Measurements from ENCODE around the gene NEMF. TPM values are rescaled to one million over a fixed set of nuclear protein-coding genes. Genes with fewer than 3 reads are reported as not detected.
"Not testable (repeated sequence)": the region's sequence is repeated elsewhere in the genome, so short reads cannot be mapped to it uniquely, and the experiment has no call there.

The NEMF gene
- total RNA-seq, 6 experiments from 2014 or later = 15.3 to 29.9 (median 23.4) TPM

- DNase-seq (no peak), ATAC-seq (no peak)
- 42% methylated on average over 1 of the region's 1 CpG for WGBS (ENCODE audit: insufficient coverage, low coverage, low lambda C conversion rate, missing lambda C conversion rate)
- no peaks in the 10 kb centered on the region for H3K36me3 ChIP-seq
- intact Hi-C loops (cut with DNase I) = loop anchor here in 1 of 2 donors (10.0 kb wide), 1 partner anchor 97 kb away; no protein-coding TSS in a partner anchor
- no peak overlapping the region for H3K27ac ChIP-seq
- H3K4me3 ChIP-seq = no peak overlapping the region
- TF ChIP-seq POLR2A (IDR thresholded peaks at IDR 0.05) (no peak), CTCF (IDR thresholded peaks at IDR 0.05) (no peak)
- H3K27me3 ChIP-seq = no peaks in the 10 kb centered on the region
- H3K4me1 ChIP-seq = peaks cover 0 to 31% (median 11%) of the 10 kb centered on the region in 4 donors
- no peaks in the 10 kb centered on the region for H3K9me3 ChIP-seq
Observed at GRCh38 chr14:49897965-49898364, 45.4 kb upstream of the NEMF start.

DNA sequence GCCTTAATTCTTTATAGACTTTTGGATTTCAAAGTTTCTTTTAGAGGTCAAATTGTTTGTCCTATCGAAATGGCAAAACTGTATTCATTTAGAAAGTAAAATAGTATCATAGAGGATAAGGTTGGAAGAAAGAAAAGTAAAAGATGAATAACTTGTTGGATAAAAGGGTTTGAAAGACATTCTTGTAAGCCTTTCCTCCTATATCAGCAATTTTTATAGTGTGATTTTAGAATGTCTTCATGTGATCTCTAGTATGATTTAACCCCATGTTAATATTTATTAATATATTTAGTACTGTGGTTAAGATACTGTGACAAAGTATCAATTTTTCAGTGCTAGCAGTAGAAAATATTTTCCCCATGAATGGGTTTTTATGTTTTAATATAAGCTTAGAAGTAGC is 44.8 kb upstream of the NEMF start:
- intact Hi-C loops (cut with DNase I) = loop anchor here in 1 of 2 donors (10.0 kb wide), 1 partner anchor 97 kb away; no protein-coding TSS in a partner anchor
- TF ChIP-seq CTCF (IDR thresholded peaks at IDR 0.05) (no peak), POLR2A (IDR thresholded peaks at IDR 0.05) (no peak)
- H3K36me3 ChIP-seq = no peaks in the 10 kb centered on the region
- ATAC-seq (no peak), DNase-seq (no peak)
- H3K27ac ChIP-seq = no peak overlapping the region
- peaks cover 0 to 31% (median 11%) of the 10 kb centered on the region in 4 donors for H3K4me1 ChIP-seq
- H3K27me3 ChIP-seq = no peaks in the 10 kb centered on the region
- no peaks in the 10 kb centered on the region for H3K9me3 ChIP-seq
- WGBS (ENCODE audit: insufficient coverage, low coverage, low lambda C conversion rate, missing lambda C conversion rate) = 17% methylated on average over 1 of the region's 1 CpG
- H3K4me3 ChIP-seq = no peak overlapping the region

GRCh38 chr14:49896966-49897365 is 44.4 kb upstream of the NEMF start:
- DNase-seq (no peak), ATAC-seq (no peak)
- Histone ChIP-seq H3K4me3 (no peak overlapping the region), H3K27me3 (no peaks in the 10 kb centered on the region), H3K27ac (no peak overlapping the region), H3K9me3 (no peaks in the 10 kb centered on the region), H3K4me1 (peaks cover 0 to 32% (median 11%) of the 10 kb centered on the region in 4 donors), H3K36me3 (no peaks in the 10 kb centered on the region)
- WGBS (ENCODE audit: insufficient coverage, low coverage, low lambda C conversion rate, missing lambda C conversion rate) = 18% methylated on average over 5 of the region's 5 CpGs
- TF ChIP-seq POLR2A (IDR thresholded peaks at IDR 0.05) (no peak), CTCF (IDR thresholded peaks at IDR 0.05) (no peak)
- intact Hi-C loops (cut with DNase I) = loop anchor here in 1 of 2 donors (10.0 kb wide), 1 partner anchor 98 kb away; no protein-coding TSS in a partner anchor

DNA sequence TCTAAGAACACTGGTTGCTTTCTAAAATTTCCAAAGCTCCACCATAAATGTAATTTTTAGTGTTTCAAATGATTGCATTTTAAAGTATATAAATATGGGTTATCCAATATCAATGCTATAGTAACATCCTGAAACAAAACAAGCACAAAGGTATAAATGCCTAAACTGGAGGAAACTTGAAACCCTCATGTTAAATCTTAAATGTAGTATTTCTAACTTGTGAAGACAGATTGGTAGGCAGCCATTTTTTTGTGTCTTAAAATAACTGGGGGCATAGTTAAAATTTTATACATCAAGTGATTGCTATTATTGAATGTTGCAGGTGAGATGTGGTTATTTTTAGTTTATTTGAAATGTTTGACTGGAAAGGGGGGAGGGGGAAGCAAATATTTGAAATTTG is 43.7 kb upstream of the NEMF start:
- not testable (repeated sequence) for H3K9me3 ChIP-seq, ATAC-seq, H3K27me3 ChIP-seq, DNase-seq, H3K36me3 ChIP-seq
- intact Hi-C loops (cut with DNase I) = loop anchor here in 1 of 2 donors (10.0 kb wide), 1 partner anchor 99 kb away; no protein-coding TSS in a partner anchor
- Histone ChIP-seq H3K4me1 (peaks cover 0 to 38% (median 12%) of the 10 kb centered on the region in 4 donors), H3K27ac (peak overlapping the region in 2 of 3 donors; percentile 22 to 35), H3K4me3 (peak overlapping the region in 2 of 3 donors; percentile 98 to 99)

DNA sequence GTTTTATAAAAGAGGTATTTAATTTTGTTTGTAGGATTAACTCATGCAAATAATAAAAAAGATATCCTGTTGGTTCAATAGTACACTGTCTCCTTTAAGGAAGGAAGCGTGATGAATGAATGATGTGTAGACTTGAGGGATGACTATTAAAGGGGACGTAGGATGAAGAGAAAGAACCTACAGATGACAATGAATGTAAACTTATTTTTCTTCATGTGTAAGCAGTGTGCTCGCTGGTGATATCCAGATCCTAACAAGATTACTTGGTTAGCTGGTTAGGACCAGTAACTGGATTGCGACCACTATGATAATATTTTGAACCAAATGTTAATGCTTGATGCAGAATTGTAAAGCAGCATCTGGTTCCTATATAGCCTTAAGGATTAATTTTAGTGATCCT is 42.9 kb upstream of the NEMF start:
- TF ChIP-seq CTCF (IDR thresholded peaks at IDR 0.05) = no peak
- DNase-seq (no peak), ATAC-seq (no peak)
- Histone ChIP-seq H3K4me3 (peak overlapping the region; percentile 94 to 99 (median 98)), H3K27me3 (no peaks in the 10 kb centered on the region), H3K4me1 (peaks cover 0 to 38% (median 12%) of the 10 kb centered on the region in 4 donors), H3K9me3 (no peaks in the 10 kb centered on the region), H3K36me3 (no peaks in the 10 kb centered on the region), H3K27ac (peak overlapping the region in 2 of 3 donors; percentile 22 to 35)
- intact Hi-C loops (cut with DNase I) = loop anchor here in 1 of 2 donors (10.0 kb wide), 1 partner anchor 99 kb away; no protein-coding TSS in a partner anchor
- WGBS (ENCODE audit: insufficient coverage, low coverage, low lambda C conversion rate, missing lambda C conversion rate) = 23% methylated on average over 4 of the region's 4 CpGs

DNA sequence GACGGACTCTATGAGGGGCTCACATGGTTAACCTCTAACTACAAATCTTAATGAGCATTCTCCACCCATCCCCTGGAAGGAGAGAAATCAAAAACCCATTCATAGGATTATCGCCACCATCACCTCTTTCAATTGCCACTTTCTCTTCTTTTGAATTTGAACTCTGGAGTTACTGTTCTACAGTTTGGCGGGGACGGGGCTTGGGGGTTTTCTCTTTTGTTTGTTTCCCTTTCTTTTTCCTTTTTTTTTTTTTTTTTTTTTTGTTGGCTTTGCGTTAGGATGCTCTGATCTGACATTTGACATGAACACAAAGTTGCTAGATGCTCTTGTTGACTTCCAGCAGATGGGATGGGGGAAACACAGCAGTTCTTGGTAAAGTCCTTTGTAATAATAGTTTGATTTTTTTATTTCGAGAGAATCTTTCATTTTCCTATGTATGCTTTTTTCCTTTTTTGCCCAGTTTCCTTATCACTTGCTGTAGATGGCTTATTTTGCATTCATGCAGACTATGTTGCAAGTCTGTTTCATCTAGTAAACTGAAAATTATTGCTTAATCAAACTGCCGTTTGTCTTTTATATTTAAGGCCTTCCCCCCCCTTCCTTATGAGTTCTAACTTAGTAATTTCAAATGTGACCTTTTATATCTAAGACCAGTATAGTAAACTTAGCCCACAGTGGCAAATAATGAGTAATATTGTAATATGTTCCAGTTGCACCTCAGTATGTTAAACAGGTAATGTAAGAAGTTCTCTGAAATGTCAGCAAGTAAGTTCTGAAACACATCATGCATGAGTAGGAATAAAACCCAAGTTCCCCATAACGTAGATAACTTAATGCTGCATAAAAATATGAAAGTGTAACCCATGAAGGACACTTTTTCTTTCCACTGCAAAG is 41.9 kb upstream of the NEMF start:
- Histone ChIP-seq H3K4me3 (peak overlapping the region; percentile 94 to 99 (median 98)), H3K4me1 (peaks cover 0 to 38% (median 12%) of the 10 kb centered on the region in 4 donors), H3K27ac (peak overlapping the region; percentile 99 to 100 (median 99))
- intact Hi-C loops (cut with DNase I) = loop anchor here in 1 of 2 donors (10.0 kb wide), 1 partner anchor 100 kb away; no protein-coding TSS in a partner anchor
- not testable (repeated sequence) for H3K9me3 ChIP-seq, H3K36me3 ChIP-seq, ATAC-seq, DNase-seq, H3K27me3 ChIP-seq
- WGBS (ENCODE audit: insufficient coverage, low coverage, low lambda C conversion rate, missing lambda C conversion rate) = under 1% methylated on average over 8 of the region's 8 CpGs

Data from right lobe of liver (tissue), 6 donors.